ENCODE data around the gene OTOF. TPM values are rescaled to one million over a fixed set of nuclear protein-coding genes. Genes with fewer than 3 reads are reported as not detected.

OTOF gene
- total and polyA plus RNA-seq, 2 experiments from 2014 or later, result 0.21 to 0.23 TPM

- no peak for TF ChIP-seq REST (IDR thresholded peaks at IDR 0.05; ENCODE audit: unreplicated experiment)
- TF ChIP-seq ZNF114 (CRISPR knock-in tag; IDR thresholded peaks at IDR 0.05), result no peak
- TF ChIP-seq ZNF331 (CRISPR knock-in tag; IDR thresholded peaks at IDR 0.05; ENCODE audit: low read depth), result no peak
- TF ChIP-seq EZH2phosphoT487 (IDR thresholded peaks at IDR 0.05; ENCODE audit: unreplicated experiment), result no peak
- TF ChIP-seq NANOG (IDR thresholded peaks at IDR 0.05; ENCODE audit: borderline replicate concordance), result no peak
- TF ChIP-seq CTCF (conservative IDR thresholded peaks at IDR 0.05; ENCODE audit: low read depth in 2 of 2), result no peak
- TF ChIP-seq ETS1 (IDR thresholded peaks at IDR 0.05), result no peak
These were observed 11.1 kb downstream of the OTOF start (continued) for GRCh38 chr2:26466662-26467310.

- Mint-ChIP-seq H3K9me3 (no peaks in the 10 kb centered on the region; the same call in 1 of the 3 replicates), H3K4me3 (no peak overlapping the region), H3K27ac (no peak overlapping the region), H3K36me3 (ENCODE audit: low read depth) (no peaks in the 10 kb centered on the region), H3K4me1 (peaks cover 16% of the 10 kb centered on the region), H3K27me3 (ENCODE audit: insufficient read depth, low read depth, poor library complexity) (peaks cover 11% of the 10 kb centered on the region)
- no peaks in the 10 kb centered on the region for H3F3A ChIP-seq (replicated peaks; ENCODE audit: low read depth)
- ATAC-seq, result no peak
- no peak for DNase-seq (ENCODE audit: low spot score)
- H3K79me2 ChIP-seq (replicated peaks; ENCODE audit: insufficient read depth), result no peaks in the 10 kb centered on the region
- H3K27ac ChIP-seq (ENCODE audit: low read depth), result no peak overlapping the region
- no peaks in the 10 kb centered on the region; the same call in 1 of the 2 replicates for H4K20me1 ChIP-seq (replicated peaks; ENCODE audit: insufficient read depth)
- no peaks in the 10 kb centered on the region for H3K36me3 ChIP-seq (ENCODE audit: insufficient read depth)
- no peak overlapping the region for H2AFZ ChIP-seq
- H3K4me1 ChIP-seq (ENCODE audit: insufficient read depth), result no peaks in the 10 kb centered on the region
- H3K4me3 ChIP-seq, result no peak overlapping the region
- H3K4me2 ChIP-seq, result no peak overlapping the region
- H3K27me3 ChIP-seq (ENCODE audit: insufficient read depth), result no peaks in the 10 kb centered on the region
- H3K9me2 ChIP-seq (ENCODE audit: insufficient read depth), result no peaks in the 10 kb centered on the region
- no peak for TF ChIP-seq CTCF (conservative IDR thresholded peaks at IDR 0.05; ENCODE audit: low read depth in 2 of 2)
- no peak for TF ChIP-seq EZH2phosphoT487 (IDR thresholded peaks at IDR 0.05; ENCODE audit: unreplicated experiment)
- TF ChIP-seq ETS1 (IDR thresholded peaks at IDR 0.05), result no peak
- no peak for TF ChIP-seq ZNF114 (CRISPR knock-in tag; IDR thresholded peaks at IDR 0.05)
- no peak for TF ChIP-seq NANOG (IDR thresholded peaks at IDR 0.05; ENCODE audit: borderline replicate concordance)
- TF ChIP-seq EZH2 (IDR thresholded peaks at IDR 0.05; ENCODE audit: low read depth, unreplicated experiment), result no peak
- TF ChIP-seq CREB1 (CRISPR knock-in tag; IDR thresholded peaks at IDR 0.05; ENCODE audit: low read depth), result no peak
- no peak for TF ChIP-seq POLR2AphosphoS5 (IDR thresholded peaks at IDR 0.05; ENCODE audit: low read depth)
These were observed 11.9 kb downstream of the OTOF start for GRCh38 chr2:26465981-26466471.

All from GM23338 (cell line).